GM19351 (cell line): ENCODE data around the gene STPG4.

Experiments
- ATAC-seq: cut with Tn5 transposase; IDR thresholded peaks from one replicate; pipeline ENCODE4 v1.9.1; 2021; ENCODE audit warnings: mild to moderate bottlenecking, moderate library complexity; ENCODE audit not compliant: unreplicated experiment

Gene STPG4

DNA sequence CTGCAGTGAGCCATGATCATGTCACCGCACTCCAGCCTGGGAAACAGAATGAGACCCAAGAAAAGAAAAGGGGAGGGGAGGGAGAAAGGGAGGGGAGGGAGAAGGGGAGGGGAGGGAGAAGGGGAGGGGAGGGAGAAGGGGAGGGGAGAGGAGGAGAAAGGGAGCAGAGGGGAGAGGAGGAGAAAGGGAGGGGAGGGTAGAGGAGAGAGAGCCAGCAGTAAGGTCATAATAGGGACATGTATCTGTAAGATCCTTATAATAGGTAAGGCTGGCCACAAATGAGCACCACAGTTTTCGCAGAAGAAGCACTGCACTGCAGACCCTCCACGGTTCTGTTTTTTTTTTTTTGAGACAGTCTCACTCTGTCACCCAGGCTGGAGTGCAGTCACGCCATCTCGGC is 62.6 kb downstream of the STPG4 start:
- ATAC-seq: no peak

DNA sequence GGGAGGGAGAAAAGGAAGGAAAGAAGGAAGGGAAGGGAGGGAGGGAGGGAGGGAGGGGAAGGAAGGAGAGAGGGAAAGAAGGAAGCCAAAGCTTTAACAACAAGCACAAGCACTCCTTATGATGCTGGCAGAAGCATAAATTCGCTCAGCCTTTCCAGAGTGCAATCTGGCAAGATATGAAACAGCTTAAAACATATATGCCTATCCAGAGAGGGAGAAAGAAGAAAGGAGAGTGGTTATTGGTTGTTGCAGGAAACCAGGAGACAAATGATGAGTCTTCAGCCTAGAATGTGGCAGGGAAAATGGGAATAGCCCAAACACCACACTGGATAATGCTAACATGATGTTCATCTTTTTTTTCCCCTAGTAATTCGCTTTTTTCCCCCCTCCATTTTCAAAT is 64.0 kb downstream of the STPG4 start:
- no peak for ATAC-seq

DNA sequence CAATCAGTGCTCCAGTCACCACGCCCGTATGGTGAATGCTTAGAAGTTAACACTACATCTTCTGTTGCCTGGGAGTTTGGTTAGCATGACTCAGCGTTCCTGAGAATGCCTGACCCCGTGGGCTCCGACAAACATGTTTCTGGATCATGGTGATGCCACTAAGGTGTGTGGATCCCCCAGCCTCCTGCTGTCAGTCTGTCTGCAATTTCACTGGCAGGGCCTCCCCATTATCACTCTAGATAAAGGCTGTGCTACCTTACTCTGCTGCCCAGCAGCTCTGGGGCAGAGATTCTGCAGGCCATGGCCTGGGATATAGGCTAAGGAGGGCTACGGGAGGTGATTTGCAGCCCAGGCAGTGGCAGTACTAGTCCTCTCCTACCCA is 66.0 kb downstream of the STPG4 start:
- ATAC-seq: no peak

DNA sequence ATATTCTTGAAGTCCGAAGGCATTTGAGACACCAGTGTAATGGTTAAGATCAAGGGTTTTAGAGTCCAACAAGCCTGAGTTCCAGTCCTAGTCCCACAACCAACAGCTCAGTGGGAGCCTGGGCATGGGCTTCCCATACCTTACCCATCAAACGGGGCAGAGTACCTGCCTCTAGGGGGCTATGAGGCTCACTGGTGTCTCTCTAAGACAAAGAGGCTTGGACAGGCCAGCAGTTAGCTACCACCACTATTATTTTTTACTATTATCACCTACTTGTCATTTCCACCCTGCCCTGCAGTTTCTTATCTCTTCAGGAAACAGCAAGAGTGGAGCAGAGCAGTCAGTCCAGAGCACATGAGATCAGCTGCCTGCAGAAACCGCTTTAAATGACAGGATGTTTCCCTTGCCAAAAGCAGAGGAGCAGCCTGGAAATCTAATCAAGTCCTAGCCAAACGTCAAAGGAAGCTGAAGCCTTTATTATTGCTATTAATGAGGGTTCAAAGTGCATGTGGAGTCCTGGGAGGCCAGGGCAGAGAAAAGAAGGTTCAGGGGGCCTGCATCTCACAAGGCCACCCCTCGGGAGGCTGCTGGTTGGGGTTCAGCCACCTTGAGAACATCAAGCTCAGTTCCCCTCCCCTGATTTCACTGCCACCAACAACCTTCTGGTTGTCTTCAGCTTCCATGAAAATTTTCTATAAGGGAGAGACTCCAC is 66.6 kb downstream of the STPG4 start:
- no peak for ATAC-seq

DNA sequence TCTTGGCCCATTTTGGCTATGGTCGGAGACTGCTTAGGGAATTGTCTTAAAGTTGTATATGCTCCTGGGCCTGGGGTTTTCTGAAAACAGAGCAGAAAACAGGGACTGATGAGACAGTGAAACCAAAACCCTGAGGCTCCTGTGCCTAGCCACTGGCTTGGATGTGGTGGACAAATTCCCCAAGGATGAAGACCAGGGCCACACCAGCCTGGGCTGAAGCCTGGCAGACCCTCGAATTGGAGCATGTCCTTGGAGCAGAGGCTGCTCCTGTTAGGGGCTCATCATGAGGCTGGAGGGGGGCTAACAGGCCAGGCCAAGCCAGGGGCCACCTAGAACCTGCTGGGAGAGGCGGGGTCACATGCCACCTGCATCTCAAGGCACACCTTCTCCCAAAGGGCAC is 68.1 kb downstream of the STPG4 start:
- ATAC-seq: no peak

DNA sequence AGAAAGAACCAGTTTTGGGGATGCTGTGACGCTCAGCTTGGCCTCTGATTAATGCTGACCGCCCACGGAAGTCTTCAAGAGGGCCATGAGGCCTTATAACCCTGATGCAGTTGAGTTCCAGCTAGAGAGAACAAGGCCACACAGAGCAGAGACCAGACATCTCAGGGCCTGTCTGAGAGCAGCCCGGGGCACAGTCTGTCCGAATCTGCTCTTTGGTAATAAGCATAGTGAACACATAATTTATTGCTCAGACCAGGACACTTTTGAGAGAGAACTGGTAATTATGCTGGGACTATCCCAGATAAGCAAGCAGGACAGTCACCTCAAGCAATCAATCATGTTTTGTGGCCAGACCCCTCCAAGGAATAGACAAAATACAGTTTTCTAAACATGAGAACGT is 68.5 kb downstream of the STPG4 start:
- no peak for ATAC-seq

DNA sequence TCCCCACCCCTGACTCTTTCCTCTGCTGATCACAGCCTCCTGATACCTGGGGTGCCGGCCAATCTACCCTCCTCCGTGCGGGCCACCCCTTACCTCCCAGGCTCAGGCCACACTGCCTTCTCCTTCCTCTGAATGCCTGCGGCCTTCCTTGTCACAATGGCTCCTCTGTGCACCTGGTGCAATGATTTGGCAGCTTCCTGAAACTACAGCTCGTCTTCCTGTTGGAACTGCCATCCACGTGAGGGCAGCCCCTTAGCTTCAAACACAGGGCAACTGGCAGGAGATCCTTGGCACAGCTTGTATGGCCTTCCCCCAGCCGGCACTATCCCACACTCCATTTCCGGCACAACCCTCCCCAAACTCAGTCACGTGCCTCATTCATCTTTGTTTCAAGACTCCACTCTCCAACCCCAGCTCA is 69.0 kb downstream of the STPG4 start:
- ATAC-seq: no peak

DNA sequence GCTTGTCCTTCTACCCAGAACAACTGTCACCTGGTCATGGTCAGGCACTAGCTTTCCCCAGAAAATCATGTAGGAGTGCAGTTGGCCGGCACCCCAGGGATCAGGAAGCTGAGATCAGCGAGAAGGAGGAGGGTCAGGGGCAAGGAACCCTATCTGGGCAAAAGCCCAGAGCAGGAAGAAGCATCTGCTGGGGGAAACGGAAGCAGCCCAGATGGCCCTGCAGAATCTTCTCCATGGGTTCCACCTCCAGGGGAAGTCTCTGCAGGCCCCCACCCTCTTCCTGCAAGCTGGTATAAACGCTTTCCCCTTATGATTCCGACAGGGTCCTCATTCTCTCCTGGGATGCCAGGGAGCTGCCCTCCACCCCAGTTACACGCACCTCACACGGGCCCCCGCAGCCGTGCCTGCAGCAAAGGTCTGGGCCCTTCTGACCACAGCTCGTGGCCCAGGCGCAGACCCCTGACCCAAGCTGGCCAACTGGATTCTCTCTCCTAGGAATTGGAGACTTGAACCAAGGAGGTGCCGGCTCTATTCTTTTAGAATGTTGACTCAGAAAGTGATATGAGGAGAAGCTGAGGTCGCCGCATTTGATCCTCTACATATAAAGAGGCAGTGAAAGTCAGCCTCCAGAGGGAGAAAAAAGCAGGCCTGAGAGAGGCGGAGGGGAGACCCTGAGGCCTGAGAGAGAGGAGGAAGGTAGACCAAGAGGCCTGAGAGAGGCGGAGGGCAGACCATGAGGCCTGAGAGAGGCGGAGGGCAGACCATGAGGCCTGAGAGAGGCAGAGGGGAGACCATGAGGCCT is 71.0 kb downstream of the STPG4 start:
- no peak for ATAC-seq

DNA sequence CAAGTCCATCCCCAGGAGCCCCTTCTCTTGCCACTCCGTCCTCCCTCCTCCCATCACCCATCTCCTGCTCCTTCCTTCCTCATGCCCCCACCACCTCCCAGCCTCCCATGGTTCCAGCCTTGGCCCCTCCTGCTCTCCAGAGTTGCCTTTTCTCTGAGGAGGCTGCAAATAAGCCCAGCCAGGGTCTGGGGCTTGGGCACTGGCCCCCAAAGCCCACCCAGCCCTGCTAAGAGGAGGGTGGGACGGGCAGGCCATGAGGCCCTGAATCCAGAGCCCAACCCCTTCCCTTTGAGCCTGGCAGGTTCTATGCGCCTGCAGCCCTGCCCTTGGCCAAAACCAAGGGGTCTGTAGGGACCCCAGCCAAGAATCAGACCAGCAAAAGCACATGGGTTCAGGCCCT is 71.6 kb downstream of the STPG4 start:
- no peak for ATAC-seq

DNA sequence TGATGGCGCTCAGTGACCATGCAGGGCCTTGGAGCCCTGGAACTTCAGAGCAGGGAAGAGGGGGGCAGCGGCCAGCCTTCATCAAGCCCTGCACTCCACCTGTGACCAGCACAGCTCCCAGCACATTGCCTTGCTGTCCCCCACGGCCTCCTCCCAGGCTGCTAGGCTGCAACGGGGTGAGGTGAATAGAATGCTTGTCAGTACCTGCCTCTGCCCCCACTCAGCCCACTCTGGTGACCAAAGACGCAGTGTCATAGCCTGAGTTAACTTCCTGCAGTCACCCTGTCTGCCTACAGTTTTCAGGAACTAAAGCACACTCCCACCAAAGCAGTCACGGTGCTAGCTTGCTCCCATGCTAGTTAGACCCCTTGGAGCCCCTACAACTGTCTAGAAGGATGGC is 72.1 kb downstream of the STPG4 start:
- no peak for ATAC-seq

DNA sequence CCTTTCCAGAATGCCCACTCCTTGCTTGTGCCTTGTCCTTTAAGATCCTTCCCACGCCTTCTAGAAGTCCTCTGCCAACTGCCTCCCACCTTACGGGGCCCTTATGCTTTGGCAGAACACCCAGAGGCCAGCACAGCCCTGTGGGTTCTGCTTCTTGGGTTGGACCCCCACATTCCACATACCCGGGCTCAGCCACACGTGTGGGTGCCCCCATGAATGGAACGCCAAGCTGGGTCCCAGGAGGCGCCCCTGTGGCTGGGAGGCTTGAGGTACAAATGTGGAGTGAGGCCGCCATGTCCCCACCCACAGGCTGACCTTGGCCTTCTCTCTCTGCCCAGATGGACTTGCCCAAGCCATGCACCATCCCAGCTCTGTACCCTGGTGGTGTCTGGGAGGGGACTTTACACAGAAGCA is 74.2 kb downstream of the STPG4 start:
- ATAC-seq: no peak

DNA sequence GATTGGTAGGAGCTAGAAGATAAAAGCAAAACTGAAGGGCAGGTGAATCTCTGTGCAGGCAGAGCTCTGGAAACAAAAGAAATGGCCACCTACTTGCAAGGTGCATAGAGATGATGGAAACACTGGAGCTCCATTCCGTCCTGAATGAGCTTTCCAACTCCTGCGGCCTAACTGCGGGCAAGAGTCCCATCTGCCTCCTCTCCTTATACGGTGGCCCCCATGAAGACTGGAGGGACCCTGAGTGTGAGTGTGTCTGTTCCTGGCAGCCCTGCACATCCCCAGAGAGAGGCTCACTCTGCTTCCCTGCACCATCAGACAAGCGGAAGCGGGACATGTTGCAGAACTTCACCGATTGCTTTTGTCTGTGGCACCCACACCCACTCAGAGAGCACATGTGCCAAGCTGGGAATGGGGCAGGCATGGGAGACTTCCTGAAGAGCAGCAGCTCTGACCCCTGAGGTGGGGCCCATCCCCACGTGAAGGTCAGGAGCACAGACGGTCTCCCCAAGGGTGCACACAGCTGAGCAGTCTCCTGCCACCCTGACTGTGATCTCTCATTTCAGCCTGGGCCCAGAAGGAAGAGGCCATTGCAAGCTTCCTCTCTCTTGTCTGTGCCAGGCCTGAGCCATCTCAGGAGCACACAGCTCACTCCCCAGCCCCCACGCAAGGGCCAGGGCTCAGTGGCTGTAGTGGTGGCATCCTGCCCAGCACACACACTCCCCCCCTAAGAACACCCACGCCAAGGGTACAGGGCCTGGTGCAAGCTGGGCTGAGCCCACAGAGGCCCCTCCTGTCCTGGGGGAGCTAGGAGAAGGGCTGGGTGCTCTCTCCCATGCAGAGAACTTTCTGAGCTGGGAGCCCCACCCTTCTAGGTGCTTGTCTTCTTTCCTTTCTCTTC is 75.3 kb downstream of the STPG4 start:
- ATAC-seq: no peak

DNA sequence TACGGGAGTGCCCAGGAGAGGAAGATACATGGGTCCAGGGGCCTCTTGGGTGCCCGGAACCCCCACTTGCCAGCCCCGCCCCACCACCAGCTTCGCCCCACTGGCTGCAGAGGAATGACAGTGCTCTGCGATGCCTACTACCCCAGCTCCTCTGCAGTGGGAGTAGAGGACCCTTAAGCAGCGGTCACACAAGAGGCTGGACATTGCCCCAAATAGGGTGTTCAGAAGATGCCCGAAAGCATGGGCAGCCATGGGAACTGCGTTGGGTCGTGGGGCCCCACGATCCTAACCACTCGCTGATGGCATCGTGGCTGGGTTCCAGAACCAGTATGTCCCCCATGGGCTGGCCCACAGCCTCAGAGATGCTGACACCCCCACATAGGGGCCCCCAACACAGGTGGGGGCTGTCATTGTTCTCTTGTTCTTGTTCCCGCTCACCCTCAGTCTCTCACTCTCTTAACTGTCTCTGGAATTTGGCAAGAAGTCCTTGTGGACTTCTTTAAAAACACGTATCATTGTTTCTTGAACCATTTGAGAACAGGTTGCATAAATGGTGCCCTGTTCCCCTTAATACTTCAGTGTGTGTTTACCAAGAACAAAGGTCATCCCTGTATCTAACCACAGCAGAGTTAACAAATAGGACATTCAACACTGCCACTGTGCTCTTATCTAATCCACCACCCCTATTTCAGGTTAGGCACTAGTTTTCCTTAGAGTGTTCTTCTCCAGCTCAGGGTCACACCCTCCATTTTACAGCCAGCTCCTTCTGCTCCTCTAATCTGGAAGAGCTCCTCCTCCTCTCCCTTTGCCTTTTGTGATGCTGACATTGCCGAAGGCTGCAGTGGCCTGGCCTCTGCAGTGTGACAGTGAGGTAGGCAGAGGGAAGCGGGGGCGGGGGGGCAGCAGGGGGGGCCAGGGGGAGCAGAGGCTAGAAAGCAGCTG is 76.3 kb downstream of the STPG4 start:
- ATAC-seq: no peak

DNA sequence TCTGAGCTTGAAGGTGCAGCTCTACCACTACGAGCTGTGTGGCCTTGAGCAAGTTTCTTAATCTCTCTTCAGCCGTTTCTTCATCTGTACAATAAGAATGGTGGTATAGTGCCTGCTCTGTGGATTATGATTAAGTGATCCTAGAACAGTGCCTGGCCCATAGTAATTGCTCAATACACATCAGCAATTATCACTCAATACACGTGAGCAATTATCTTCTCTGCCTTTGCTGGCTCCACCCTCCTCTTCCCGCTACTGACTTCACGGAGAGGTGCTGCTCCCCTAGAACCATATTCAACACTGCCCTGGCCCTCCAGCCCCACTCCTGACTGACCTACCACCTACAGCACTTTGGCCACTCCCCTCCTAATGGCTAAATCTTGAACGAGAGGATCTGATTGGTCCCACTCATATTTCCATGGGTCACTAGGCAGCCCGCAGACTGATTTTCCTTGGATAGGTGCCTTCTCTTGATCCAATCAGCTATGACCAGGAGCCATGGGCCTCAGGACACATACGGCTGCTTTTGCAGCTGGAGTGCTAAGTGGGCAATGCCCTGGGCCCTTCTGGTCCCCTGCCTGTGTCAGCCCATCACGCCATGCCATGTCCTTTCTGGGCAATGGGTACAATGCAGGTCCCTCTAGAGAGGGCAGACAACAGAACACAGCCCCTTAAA is 77.5 kb downstream of the STPG4 start:
- no peak for ATAC-seq

DNA sequence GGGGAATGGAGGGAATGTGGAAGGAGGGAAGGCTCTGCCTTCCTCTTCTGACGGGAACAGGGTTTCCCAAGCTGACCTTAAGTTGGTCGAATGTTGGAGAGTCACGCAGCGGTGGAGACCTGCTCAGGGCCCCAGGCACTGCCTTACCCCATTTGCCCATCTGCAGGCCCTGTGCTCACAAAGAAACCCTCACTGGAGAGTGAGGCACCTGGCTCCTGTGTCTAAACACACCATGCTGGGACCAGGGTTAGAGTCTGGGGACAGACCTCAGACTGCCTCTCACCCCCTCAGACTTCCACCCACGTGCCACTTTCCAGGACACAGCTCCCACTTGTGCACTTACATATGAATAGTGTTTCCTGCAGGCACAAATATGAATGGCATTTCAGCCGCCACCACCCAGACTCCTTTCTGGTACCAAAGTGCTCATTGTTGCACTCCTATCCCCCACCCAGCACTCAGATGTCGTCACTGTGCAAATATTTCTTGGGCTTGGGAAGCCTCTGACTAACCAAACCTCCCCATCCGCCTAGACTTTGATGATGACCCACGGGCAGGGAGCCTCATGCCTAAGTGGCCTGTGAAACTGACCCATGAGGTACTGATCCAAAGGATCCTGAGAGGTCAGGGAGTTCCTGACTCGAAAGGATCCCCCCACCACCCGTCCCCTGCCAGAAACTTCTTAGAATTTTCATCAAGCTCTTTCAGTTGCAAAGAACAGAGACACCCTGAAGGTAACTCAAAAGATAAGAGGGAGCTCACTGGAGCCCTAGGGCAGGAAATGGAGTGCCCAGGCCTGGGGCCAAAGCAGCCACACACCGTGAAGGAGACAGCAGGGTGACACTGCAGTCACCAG is 78.3 kb downstream of the STPG4 start:
- no peak for ATAC-seq

DNA sequence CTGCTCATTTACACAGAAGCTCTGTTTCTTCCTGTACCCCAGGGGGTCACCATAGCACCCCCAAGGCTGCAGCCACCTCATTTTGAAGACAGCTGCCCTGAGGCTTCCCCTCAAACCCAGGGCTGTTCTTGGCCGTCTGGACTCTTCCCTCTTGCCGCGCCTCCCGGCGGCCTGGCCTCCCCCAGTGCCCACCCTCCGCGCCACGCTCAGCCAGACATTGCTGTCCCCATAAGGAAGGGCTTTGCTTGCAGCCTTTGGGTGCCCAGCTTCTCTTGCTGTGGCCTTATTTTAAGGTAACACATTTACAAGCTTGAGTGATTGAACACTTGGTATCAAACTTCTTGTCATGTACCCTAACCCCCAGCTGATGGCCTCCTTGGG is 79.0 kb downstream of the STPG4 start:
- ATAC-seq: no peak

DNA sequence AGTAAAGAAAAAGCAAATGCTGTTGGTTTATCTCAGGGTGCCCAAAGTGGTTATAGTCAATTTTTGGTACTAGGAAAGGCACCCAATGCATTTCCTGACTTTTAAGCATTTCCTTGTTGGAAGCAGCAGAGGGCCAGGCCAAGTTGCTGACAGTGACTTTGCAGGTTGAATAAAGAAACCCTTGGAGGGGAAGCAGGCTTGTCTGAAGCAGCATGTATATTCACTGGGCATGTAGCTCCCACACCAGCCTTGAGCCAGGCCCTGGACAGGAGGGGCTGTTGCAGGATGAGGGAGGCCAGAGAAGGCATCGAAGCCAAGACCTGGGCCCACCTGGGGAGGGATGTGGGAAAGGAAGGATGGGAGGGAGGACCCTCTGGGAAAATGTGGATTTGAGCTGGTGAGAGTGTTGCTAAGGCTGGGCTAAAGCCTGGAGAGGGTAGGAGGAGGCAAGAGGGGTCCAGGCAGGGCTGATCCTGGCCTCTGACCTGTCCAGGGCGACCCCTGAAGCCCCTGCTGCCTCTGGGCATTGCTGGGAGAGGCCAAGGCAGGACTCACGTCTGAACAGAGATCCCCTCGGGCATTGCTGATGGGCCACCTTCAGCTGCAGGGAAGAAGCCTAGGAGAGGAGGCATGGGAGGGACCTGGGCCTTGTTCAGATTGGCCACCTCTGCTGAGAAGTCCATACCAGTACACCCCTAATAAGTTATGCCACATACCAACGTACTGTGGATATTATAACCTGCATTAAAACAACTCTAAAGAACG is 79.6 kb downstream of the STPG4 start:
- ATAC-seq: no peak

DNA sequence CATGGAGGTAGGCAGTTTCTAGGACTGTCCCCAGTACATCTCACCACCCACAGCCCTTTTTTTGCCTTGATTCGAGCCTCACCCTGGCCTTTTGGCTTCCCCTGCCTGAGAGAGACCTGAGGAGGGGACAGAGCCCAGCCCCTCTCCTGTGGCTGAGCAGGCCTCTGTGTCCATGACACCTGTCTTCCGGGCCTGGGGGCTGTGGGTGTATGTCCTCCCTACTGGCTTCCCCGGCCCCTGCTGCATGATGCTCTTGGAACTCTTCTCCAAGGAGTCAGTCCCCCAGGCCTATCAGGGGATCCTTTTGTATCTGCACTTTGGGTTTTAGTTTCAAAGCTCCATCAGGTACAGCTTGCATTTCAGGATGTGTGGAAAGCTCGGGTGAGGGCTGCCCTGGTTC is 80.4 kb downstream of the STPG4 start:
- no peak for ATAC-seq
